Measurements from ENCODE around the gene ELOVL1. TPM values are rescaled to one million over a fixed set of nuclear protein-coding genes. Genes with fewer than 3 reads are reported as not detected.

Gene ELOVL1
- total RNA-seq, 1 donor from 2014 or later, result 100 TPM

- no peak for TF ChIP-seq CTCF (conservative IDR thresholded peaks at IDR 0.05; ENCODE audit: low read depth, low read length)
- H3K4me3 ChIP-seq (ENCODE audit: low read depth, low read length), result peak overlapping the region; percentile 61
- DNase-seq (ENCODE audit: low read depth), result no peak
Observed at GRCh38 chr1:43349594-43350306, 18.1 kb downstream of the ELOVL1 start.

DNA sequence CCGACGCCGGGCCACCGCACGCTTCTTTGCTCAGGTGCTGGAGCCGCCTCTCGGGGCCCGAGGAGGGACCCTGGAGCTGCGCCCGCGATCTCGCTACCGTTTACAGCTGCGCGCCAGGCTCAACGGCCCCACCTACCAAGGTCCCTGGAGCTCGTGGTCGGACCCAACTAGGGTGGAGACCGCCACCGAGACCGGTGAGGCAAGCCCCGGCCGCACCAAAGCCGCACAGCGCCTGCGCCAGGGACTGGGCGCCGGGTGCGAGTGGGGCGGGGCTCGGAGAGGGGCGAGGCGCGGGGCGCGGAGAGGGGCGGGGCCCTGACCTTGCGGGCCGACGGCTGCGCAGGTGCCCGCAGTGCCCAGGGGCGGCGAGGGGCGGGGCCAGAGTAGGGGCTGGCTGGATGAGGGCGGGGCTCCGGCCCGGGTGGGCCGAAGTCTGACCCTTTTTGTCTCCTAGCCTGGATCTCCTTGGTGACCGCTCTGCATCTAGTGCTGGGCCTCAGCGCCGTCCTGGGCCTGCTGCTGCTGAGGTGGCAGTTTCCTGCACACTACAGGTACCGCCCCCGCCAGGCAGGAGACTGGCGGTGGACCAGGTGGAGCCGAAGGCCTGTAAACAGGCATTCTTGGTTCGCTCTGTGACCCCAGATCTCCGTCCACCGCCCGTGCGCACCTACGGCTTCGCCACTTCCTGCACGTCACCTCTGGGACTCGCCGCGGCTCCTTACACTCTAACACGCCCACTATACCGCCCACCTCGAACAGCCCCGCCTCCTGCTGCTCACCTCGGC is 18.8 kb downstream of the ELOVL1 start:
- peak overlapping the region; percentile 61 for H3K4me3 ChIP-seq (ENCODE audit: low read depth, low read length)
- TF ChIP-seq CTCF (conservative IDR thresholded peaks at IDR 0.05; ENCODE audit: low read depth, low read length), result no peak
- no peak for DNase-seq (ENCODE audit: low read depth)

DNA sequence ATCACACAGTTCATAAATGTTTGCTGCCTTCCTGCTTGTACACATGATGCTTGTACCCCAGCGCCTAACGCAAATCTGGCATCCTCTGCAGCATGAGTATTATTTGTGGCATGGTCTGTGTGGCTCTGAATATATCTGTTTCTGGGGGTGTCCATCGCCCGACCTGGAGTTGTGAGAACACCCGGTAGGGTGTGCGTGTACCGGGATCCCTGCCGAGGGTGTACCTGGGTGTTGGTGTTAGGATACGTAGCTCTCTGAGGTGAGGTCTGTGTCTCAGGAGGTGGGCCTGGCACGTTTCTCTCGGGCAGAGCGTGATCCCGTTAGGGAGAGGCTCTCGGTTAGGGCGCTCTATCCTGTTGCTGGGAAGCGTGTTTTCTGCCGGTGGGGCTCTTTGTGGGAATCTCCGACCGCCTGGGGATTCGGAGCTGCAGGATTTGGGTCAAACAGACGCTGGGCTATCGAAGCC is 19.4 kb downstream of the ELOVL1 start:
- peak overlapping the region; percentile 61 for H3K4me3 ChIP-seq (ENCODE audit: low read depth, low read length)
- TF ChIP-seq CTCF (conservative IDR thresholded peaks at IDR 0.05; ENCODE audit: low read depth, low read length), result no peak
- DNase-seq (ENCODE audit: low read depth), result no peak

DNA sequence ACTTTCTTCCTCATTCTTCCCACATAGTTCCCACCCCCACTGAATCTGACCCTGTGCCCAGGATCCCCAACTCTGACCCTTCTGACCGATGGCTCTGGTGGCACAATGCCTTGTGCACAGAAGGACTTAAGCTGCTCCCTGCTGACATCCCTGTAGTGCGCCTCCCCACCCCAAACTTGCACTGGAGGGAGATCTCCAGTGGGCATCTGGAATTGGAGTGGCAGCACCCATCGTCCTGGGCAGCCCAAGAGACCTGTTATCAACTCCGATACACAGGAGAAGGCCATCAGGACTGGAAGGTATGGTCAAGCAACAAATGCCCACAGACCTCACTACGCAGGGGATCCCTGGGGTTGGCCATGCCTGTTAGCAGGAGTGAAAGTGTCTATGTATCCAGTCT is 21.2 kb downstream of the ELOVL1 start:
- H3K4me3 ChIP-seq (ENCODE audit: low read depth, low read length), result no peak overlapping the region
- no peak for TF ChIP-seq CTCF (conservative IDR thresholded peaks at IDR 0.05; ENCODE audit: low read depth, low read length)
- no peak for DNase-seq (ENCODE audit: low read depth)

GRCh38 chr1:43345120-43345519 is 22.7 kb downstream of the ELOVL1 start:
- no peak for TF ChIP-seq CTCF (conservative IDR thresholded peaks at IDR 0.05; ENCODE audit: low read depth, low read length)
- H3K4me3 ChIP-seq (ENCODE audit: low read depth, low read length), result no peak overlapping the region
- DNase-seq (ENCODE audit: low read depth), result no peak

DNA sequence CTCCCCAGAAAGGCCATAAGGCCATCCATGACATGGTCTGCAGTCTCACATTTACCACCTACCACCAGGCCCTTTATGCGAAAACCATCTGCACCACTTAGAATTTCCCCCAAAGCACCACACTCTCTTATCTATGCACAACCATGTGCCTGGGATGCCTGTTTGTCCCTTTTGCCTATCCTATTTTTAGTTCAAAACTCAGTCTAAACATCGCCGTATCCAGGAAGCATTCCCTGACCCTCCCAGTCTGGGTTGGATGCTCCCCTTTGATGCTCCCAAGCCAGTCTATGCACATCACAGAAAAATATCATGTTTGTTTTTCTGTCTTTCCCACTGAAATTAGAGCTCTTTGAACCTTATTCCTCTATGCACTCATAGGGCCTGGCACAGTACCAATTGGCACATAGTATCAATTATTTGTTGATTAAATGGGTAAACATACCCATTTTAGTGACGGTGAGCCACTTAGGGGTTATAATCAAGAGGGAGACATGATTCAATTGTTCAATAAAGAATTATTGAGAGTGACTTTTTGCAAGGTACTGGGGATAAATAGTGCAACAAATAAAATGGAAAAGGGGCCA is 23.5 kb downstream of the ELOVL1 start:
- no peak for TF ChIP-seq CTCF (conservative IDR thresholded peaks at IDR 0.05; ENCODE audit: low read depth, low read length)
- H3K4me3 ChIP-seq (ENCODE audit: low read depth, low read length), result no peak overlapping the region
- no peak for DNase-seq (ENCODE audit: low read depth)

All from epithelial cell of proximal tubule (primary cell).